Right cardiac atrium (tissue), 5 donors: ENCODE results near the gene ATP5PB. TPM values are rescaled to one million over a fixed set of nuclear protein-coding genes. Genes with fewer than 3 reads are reported as not detected.
A peak's percentile ranks its signal among the peaks of the same experiment; 100 is the strongest.

Experiments
- ATAC-seq, 2 donors: fragments of 200-7000 bp; cut with Tn5 transposase; one replicate each; pipeline versions ENCODE4 v1.8.0 to v1.9.1; 2020; ENCODE audit warnings: moderate library complexity in 2 of 2, mild to moderate bottlenecking in 1 of 2
- DNase-seq, 3 donors: peaks; one replicate each; pipeline ENCODE4 v3.0.0-alpha.2; 2020
- H3K27ac ChIP-seq: one replicate; pipeline ENCODE4 v1.5.1; 2013; ENCODE audit warnings: mild to moderate bottlenecking, low read length, control low read depth, moderate library complexity
- H3K27me3 ChIP-seq: one replicate; pipeline ENCODE4 v1.6.1; 2013; ENCODE audit not compliant: control insufficient read depth, insufficient read depth
- H3K4me1 ChIP-seq: one replicate; pipeline ENCODE4 v1.6.1; 2013; ENCODE audit warnings: low read length; ENCODE audit not compliant: control insufficient read depth, insufficient read depth
- H3K4me3 ChIP-seq: one replicate; pipeline ENCODE4 v1.5.1; 2013; ENCODE audit warnings: low read length, control low read depth
- H3K9me3 ChIP-seq: one replicate; pipeline ENCODE4 v1.6.1; 2013; ENCODE audit warnings: low read length; ENCODE audit not compliant: control insufficient read depth
- WGBS: extraction: QIAGEN DNeasy Blood & Tissue Kit; methylation state at CpG from one replicate; pipeline ENCODE4 v1.1.7; 2013; 5-methylcytosine and 5-hydroxymethylcytosine counted together
- intact Hi-C, 4 donors: fragments of 100-400 bp; cut with DNase I; formaldehyde crosslinking; loops; one replicate each; pipeline versions ENCODE4 v1.11.0 to v1.14.0; 2022 to 2023
- polyA plus RNA-seq: library from polyadenylated mRNA; stranded (reverse); fragments of 200-250 nt; gene quantifications from one replicate; pipeline ENCODE4 v1.2.3, GENCODE V29; 2013
- total RNA-seq, 4 donors: library from RNA; stranded (reverse); fragmentation: NEBNext Ultra II Directional; extraction: Animal tissue kit (Norgen Biotek cat#: 25700); gene quantifications; one replicate each; pipeline ENCODE4 v1.2.1, GENCODE V29; 2021
- donor health status: healthy with polysubstance abuse.
- donor health status: DM: no; HTN: yes; CAD: no.
- donor health status: DM: no; HTN: no; CAD: no.
- donor health status: DM: no; HTN: yes; CAD: no; lungs with severe emphysema.
- donor health status: DM: yes; HTN: yes; CAD: no.

Gene ATP5PB
- total and polyA plus RNA-seq, 5 donors: 433 to 918 (median 494) TPM

DNA sequence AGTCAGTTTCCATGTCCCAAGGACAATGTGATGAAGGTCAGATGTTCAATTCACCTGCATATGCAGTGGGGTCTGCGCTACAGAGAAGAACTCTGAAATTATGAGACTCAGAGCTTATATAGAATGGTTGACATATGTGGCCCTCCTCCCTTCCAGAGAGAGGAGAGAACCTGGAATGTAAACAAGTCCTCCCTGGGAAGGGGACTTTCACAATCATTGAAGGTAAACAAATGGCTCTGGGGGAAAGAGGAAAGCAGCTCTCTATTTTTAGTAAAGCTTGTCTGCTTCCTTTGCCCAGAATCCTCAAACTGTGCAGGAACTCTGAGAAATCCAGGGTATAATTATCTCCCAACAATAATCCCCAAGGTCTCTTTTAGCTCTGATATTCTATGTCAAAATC is 31.5 kb upstream of the ATP5PB start:
- no peaks in the 10 kb centered on the region for H3K4me1 ChIP-seq
- ATAC-seq (no peak), DNase-seq (no peak)
- H3K27me3 ChIP-seq: no peaks in the 10 kb centered on the region
- WGBS: 96% methylated on average over 1 of the region's 1 CpG
- H3K4me3 ChIP-seq: no peak overlapping the region
- no peak overlapping the region for H3K27ac ChIP-seq
- intact Hi-C loops: no loop called here
- H3K9me3 ChIP-seq: no peaks in the 10 kb centered on the region

DNA sequence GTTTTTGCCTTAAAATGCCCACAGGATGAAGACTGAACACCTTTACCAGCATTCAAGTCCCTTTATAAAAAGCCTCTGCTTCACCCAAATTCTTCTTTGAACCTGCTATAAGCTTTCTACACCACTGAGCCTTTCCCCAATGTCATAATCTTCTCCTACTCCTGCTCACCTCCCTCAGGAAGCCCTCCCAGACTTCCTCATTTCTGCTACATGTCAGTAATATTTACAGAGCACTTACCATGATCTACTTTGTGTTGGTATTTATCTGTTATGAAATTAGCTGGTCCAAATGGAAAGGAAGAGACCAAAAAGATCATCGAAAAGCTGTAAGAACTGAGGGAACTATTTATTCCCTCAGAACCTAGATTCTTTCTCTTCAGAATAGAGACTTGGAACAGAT is 30.2 kb upstream of the ATP5PB start:
- 96% methylated on average over 1 of the region's 1 CpG for WGBS
- DNase-seq (no peak), ATAC-seq (no peak)
- no peak overlapping the region for H3K27ac ChIP-seq
- no peak overlapping the region for H3K4me3 ChIP-seq
- intact Hi-C loops: no loop called here
- no peaks in the 10 kb centered on the region for H3K9me3 ChIP-seq
- no peaks in the 10 kb centered on the region for H3K27me3 ChIP-seq
- no peaks in the 10 kb centered on the region for H3K4me1 ChIP-seq

DNA sequence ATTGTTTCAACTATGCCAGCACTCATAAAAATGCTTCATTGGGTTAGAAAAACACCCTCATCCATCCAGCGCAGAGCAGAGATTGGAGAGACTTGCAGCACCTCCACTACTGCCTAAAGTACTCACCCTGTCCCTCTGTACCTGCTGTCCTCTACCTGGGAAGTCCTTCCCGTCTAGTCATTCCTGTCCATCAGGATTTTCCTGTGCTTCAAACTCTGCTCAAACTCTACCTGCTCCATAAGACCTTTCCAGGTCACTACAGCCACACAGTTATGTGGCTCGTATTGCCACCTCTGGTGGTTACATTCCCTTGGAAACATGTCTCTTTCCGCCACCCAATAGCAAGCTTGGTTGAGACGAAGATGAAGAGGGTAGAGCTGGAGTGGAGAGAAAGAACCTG is 28.9 kb upstream of the ATP5PB start:
- no peaks in the 10 kb centered on the region for H3K4me1 ChIP-seq
- intact Hi-C loops: no loop called here
- H3K27ac ChIP-seq: no peak overlapping the region
- 81% methylated on average over 5 of the region's 5 CpGs for WGBS
- no peaks in the 10 kb centered on the region for H3K27me3 ChIP-seq
- no peak overlapping the region for H3K4me3 ChIP-seq
- DNase-seq: no peak
- no peaks in the 10 kb centered on the region for H3K9me3 ChIP-seq
- no peak for ATAC-seq

DNA sequence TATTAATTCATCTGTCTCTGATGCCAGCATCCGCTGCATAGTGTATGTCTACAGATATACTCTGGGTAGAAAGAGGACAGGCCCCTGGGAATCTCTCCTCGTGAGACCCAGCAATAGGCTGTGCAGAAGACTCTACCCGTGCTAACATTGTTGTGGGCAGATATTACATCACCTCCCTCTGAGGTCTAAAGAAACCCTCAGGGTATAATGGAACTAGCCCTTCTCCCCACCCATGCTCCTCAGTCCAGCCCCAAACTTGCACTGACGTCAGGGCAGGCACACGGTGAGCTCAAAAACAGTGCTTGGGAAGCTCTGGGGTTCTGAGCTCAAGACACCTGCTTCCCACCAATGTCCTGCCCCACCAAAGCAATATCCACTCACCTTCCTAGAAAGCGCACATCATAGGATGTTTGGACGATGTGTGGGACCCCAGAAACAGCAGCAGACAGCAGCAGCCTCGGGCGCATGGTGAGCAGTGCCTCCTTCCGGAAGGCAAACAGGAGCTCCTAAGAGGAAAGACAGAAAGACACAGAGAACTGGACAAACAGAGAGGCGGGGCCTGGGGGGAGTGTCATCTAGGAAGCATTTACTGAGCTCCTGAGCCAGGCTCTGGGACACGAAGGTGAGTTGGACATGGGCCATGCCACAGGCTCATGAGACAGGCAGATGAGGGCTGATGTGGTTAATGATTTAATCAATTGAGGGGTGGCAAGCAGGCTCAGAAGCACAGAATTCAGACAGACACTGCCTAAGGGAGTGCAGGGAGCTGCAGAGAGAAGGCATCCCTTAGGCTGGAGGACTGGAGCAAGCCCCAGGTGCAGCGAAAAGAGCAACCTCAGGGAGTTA is 26.5 kb upstream of the ATP5PB start:
- intact Hi-C loops: no loop called here
- Histone ChIP-seq H3K27me3 (no peaks in the 10 kb centered on the region), H3K9me3 (no peaks in the 10 kb centered on the region), H3K4me3 (no peak overlapping the region), H3K4me1 (no peaks in the 10 kb centered on the region), H3K27ac (no peak overlapping the region)
- WGBS: 83% methylated on average over 13 of the region's 13 CpGs
- DNase-seq (no peak), ATAC-seq (no peak)

DNA sequence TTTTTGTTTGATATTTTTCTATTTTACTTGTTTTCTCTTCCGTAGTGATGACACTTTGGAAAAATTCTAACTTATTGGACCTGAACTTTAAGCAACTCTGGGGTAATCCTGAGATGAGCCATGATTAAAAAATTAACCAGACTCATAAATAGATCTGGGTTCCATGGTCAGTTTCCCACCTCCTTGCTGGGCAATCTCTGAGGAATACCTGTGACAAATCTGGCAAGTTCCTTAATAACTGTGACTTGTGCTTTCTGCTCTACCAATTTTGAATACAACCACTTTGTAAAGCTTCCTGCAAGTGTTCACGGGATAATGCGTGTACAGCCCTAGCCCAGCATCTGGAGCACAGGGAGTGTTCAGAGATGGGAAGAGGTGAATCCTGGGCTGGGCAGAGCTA is 25.0 kb upstream of the ATP5PB start:
- Histone ChIP-seq H3K4me3 (no peak overlapping the region), H3K27me3 (no peaks in the 10 kb centered on the region), H3K4me1 (no peaks in the 10 kb centered on the region), H3K9me3 (no peaks in the 10 kb centered on the region), H3K27ac (no peak overlapping the region)
- DNase-seq (no peak), ATAC-seq (no peak)
- 93% methylated on average over 3 of the region's 3 CpGs for WGBS
- intact Hi-C loops: no loop called here

GRCh38 chr1:111436726-111437125 is 12.5 kb upstream of the ATP5PB start:
- Histone ChIP-seq H3K9me3 (no peaks in the 10 kb centered on the region), H3K4me1 (no peaks in the 10 kb centered on the region), H3K27me3 (no peaks in the 10 kb centered on the region), H3K27ac (no peak overlapping the region), H3K4me3 (no peak overlapping the region)
- ATAC-seq: no peak
- no peak for DNase-seq
- intact Hi-C loops: no loop called here
- 68% methylated on average over 3 of the region's 3 CpGs for WGBS

GRCh38 chr1:111439461-111440351 is 9.6 kb upstream of the ATP5PB start:
- H3K27me3 ChIP-seq: no peaks in the 10 kb centered on the region
- DNase-seq: no peak
- 87% methylated on average over 3 of the region's 3 CpGs for WGBS
- intact Hi-C loops: no loop called here
- no peaks in the 10 kb centered on the region for H3K4me1 ChIP-seq
- H3K27ac ChIP-seq: no peak overlapping the region
- H3K4me3 ChIP-seq: no peak overlapping the region
- ATAC-seq: no peak
- no peaks in the 10 kb centered on the region for H3K9me3 ChIP-seq

- intact Hi-C loops: no loop called here
- DNase-seq (peak in 2 of 3 donors; percentile 27 to 51), ATAC-seq (peak in 1 of 2 donors; percentile 47)
- Histone ChIP-seq H3K4me3 (no peak overlapping the region), H3K27me3 (no peaks in the 10 kb centered on the region), H3K27ac (no peak overlapping the region), H3K4me1 (no peaks in the 10 kb centered on the region), H3K9me3 (no peaks in the 10 kb centered on the region)
- WGBS: 63% methylated on average over 9 of the region's 9 CpGs
These were observed 7.6 kb upstream of the ATP5PB start for GRCh38 chr1:111441573-111442192.

DNA sequence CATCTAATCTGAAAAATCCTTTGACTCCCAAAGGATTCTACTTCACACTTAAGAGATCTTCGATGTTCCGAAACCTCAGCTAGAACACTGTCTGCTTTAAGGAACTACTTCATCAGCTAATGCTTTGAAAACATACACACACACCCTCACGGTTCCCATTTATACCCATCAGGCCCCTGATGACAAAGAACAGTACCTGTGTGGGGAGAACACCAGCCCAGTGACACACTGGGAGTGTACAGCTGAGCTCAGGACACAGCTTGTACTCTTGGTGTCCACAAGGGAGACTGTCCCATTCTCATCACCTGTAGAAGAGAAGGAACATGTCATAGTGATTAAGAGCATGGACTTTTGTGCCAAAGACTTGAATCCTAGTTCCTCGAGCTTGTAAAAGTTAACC is 6.8 kb upstream of the ATP5PB start:
- 86% methylated on average over 4 of the region's 4 CpGs for WGBS
- H3K27me3 ChIP-seq: no peaks in the 10 kb centered on the region
- H3K27ac ChIP-seq: no peak overlapping the region
- no peak overlapping the region for H3K4me3 ChIP-seq
- ATAC-seq (no peak), DNase-seq (no peak)
- no peaks in the 10 kb centered on the region for H3K9me3 ChIP-seq
- H3K4me1 ChIP-seq: no peaks in the 10 kb centered on the region
- intact Hi-C loops: no loop called here

- H3K27me3 ChIP-seq: no peaks in the 10 kb centered on the region
- no peak for ATAC-seq
- H3K27ac ChIP-seq: no peak overlapping the region
- no peak overlapping the region for H3K4me3 ChIP-seq
- intact Hi-C loops: no loop called here
- WGBS: 78% methylated on average over 3 of the region's 3 CpGs
- DNase-seq: no peak
- no peaks in the 10 kb centered on the region for H3K9me3 ChIP-seq
- no peaks in the 10 kb centered on the region for H3K4me1 ChIP-seq
These were observed 5.2 kb upstream of the ATP5PB start for GRCh38 chr1:111444031-111444430.

GRCh38 chr1:111446546-111446945 is 2.7 kb upstream of the ATP5PB start:
- WGBS: 88% methylated on average over 4 of the region's 4 CpGs

More at GRCh38 chr1:111446546-111446945, 2.7 kb upstream of the ATP5PB start:
- Histone ChIP-seq H3K27ac (no peak overlapping the region), H3K9me3 (no peaks in the 10 kb centered on the region), H3K4me3 (no peak overlapping the region), H3K27me3 (no peaks in the 10 kb centered on the region), H3K4me1 (no peaks in the 10 kb centered on the region)
- DNase-seq (no peak), ATAC-seq (no peak)
- intact Hi-C loops: no loop called here
